SW 1271 (cell line): Measurements from ENCODE around the gene LRRC71.

Source experiments
- DNase-seq, 2 experiments: peaks; one replicate each; lab custom pipeline; 2025; lab: John Stamatoyannopoulos, UW

Gene LRRC71

DNA sequence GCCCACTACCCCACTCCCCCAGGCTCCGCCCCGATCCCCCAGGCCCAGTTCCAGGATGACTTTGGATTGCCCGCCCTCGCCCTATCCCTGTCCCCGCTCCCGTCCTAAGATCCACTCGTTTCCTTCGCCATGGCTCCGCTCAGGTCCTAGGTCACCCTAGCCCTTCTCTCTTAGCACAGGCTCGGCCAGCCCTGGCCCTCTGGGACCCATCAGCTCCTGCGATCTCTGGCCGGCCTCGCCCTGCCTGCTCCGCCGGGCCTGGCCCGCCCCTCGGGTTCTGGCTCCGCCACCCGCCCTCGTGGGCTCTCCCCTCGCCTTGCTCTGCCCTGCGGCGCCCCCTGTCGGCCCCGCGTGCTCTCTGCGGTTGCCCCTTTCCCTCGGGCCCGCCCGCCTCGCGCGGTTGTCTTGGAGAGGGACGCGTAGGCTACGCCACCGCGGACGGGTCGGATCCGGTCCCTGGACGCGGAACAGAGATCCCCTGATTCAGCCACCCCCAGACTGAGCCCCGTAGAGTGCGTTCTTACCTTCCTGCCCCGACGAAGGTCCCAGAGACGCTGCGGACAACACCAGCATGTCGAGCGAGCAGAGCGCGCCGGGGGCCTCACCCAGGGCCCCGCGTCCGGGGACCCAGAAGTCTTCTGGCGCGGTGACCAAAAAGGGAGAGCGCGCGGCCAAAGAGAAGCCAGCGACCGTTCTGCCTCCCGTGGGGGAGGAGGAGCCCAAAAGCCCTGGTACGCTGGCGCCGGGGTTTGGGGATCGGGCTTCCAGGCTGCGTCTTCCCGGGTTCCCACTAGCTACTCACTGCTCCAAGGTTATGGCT, at the start of gene LRRC71:
Gene LRRC71, plus strand, starts transcription at position 400 of the 820 bp plus-strand sequence. Its CDS starts 172 bp downstream, at position 572.
- peak in 1 of 2 experiments; percentile 27 for DNase-seq

DNA sequence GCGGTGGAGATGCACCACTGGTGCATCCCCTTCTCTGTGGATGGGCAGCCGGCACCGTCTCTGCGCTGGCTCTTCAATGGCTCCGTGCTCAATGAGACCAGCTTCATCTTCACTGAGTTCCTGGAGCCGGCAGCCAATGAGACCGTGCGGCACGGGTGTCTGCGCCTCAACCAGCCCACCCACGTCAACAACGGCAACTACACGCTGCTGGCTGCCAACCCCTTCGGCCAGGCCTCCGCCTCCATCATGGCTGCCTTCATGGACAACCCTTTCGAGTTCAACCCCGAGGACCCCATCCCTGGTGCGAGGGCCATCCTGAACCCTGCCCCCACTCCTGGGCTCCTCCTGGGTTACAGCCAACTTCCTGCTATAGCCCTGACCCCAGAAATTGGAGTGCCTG, 46.8 kb upstream of the LRRC71 start:
- DNase-seq = no peak

DNA sequence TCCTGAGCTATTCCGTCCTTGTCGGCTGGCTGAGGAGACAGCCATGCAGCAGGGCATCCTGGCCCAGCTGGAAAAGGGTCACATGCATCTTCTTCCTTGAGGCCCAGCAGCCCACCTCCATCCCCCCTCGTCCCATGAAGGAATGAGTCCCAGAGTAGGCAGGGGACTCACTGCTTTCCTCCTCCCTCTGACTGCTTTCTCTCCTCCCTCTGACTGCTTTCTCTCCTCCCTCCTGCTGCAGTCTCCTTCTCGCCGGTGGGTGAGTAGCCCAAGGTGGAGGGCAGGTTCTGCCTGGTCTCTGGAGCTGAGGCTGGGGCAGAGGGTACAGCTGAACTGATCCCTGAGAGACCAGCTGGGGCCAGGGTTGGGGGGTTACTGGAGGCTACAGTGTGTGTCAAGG, 46.3 kb upstream of the LRRC71 start:
- no peak for DNase-seq

DNA sequence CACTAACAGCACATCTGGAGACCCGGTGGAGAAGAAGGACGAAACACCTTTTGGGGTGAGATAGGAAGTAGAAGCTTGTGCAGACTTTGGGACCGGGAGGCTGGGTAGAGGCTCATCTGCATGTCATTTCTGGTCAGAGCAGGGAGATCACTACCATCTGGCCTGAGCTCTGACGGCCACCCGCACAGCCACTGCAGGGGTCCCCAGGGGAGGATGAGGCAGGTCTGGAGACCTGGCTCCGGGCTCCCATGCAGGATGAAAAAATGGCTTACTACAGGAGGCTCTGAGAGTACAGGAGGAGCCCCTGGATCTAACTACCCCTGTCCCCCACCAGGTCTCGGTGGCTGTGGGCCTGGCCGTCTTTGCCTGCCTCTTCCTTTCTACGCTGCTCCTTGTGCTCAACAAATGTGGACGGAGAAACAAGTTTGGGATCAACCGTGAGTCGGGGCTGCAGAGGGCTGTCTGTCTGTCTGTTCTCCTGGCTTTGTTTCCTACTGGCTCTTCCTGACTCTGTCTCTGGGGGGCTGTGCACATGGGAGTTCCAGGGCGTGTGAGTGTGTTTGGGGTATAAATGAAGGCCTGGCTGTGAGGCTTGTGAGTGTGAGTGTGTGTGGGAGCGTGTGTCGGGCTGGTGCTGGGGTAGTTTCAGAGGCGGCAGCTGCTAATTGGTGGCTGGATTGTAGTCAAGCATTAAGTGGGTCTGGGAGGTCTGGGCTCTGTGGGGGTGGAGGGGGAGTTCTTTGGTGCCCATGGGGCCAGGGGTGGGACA, 45.7 kb upstream of the LRRC71 start:
- DNase-seq = no peak

DNA sequence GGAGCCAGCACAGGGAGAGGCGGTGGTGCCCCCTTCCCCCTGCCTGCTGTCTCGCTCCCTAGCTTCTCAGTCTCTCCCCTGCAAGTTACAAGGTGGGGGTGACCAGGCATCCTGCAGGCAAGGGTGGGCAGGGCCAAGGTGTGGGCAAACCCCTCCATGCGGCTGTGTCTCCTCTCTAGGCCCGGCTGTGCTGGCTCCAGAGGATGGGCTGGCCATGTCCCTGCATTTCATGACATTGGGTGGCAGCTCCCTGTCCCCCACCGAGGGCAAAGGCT, 45.2 kb upstream of the LRRC71 start:
- DNase-seq = no peak

DNA sequence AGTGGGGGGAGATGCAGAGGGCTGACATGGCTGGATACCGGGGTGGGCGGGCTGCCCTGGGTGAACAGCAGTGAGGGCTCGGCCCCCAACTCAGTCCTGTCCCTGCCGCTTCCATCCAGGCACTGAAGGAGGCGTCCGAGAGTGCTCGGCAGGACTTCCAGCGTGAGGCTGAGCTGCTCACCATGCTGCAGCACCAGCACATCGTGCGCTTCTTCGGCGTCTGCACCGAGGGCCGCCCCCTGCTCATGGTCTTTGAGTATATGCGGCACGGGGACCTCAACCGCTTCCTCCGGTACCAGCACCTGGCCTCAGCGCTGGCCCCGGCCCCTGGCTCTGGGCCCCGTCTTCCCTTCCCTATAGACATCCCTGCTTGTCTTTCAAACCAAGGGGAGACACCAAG, 44.2 kb upstream of the LRRC71 start:
- DNase-seq = no peak

DNA sequence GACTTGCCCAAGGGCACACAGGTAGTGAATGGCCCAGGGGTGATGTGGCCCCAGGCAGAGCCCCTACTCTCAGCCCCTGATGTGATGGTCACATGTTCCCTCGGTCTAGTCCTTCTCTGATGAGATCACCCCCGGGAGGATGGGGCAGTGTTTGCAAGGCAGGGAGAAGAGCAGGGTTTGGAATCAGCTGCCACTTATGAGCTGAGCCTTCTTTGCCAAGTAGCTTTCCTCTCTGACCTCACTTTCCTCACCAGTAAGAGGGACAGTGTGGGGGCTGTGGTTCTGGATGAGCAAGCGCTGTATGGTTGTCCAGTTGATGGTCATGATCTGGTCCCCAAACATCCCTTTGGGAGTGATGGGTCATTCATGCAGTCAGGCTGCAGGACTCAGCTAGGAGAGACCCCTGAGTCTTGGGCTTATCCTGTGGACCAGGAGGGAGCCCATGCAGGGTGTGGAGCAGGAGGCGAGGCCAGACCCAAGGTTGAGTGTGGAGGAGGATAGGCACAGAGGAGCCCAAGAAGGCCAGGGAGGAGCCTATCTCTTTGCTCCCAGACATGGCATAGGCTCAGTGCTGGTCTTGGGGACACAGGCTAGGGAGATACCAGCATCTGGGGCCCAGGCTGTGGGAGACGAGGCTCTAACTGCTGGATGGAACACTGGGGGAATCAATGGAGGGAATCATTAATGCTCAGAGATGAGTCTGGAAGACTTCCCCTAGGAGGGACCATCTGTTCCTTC, 42.8 kb upstream of the LRRC71 start:
- DNase-seq = no peak

DNA sequence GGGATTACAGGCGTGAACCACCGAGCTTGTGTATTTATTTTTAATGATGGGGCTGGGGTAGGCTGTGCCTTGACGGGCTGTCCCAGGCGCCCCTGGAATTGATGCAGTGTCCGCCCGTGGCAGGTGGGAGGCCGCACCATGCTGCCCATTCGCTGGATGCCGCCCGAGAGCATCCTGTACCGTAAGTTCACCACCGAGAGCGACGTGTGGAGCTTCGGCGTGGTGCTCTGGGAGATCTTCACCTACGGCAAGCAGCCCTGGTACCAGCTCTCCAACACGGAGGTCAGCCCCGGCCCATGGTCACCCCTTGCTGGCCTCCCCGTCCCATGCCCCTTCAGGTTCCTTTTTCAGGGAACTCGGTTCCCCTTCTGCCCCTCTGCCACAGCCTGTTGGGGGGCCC, 40.6 kb upstream of the LRRC71 start:
- no peak for DNase-seq

DNA sequence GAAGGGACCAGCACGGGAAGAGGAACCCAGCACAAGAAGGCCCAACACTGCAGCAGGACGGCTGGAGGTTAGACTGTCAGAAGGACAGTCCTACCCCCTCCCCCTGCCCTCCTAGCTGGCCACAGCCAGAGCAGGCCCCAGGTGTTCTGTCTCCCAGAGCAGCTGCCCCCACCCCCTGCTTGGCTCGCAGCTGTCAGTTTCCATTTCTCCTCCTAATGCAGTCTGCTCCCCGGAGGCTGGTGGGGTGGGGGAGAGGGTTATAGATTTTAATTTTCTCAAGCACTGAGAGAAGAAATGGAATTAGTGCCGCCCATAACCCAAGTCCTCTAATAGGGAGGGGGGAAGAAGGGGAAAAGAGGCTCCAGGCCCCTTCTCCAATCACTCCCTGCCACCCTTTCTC, 40.0 kb upstream of the LRRC71 start:
- no peak for DNase-seq

DNA sequence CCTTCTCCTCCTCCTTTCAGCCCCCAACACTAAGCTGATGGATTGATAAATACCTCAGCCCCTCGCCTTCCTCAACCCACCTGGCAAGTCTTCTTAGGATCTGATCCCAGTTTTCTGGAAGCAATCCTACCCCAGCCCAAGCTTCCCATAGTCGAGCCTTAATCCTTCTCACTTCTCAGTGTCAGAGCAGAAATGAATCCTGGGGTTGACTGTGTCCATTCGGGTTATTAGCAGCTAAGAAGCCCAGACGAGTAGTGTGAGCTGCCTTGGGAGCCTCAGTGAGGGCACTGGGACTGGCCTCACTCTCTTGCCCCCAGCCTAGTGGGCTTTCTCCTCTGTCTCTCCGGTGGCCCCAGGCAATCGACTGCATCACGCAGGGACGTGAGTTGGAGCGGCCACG, 39.3 kb upstream of the LRRC71 start:
- no peak for DNase-seq

DNA sequence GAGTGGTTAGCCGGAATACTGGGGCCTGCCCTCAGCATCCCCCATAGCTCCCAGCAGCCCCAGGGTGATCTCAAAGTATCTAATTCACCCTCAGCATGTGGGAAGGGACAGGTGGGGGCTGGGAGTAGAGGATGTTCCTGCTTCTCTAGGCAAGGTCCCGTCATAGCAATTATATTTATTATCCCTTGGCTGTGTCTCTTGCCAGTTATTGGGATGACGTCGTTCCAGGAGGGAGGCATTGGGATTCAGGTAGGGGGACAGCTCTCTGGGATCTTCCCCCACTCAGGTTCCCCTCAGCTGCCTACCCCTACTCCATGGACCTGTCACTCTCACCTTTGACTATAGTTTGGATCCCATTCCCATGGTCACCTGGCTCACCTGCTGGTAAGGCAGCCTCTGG, 38.8 kb upstream of the LRRC71 start:
- no peak for DNase-seq

DNA sequence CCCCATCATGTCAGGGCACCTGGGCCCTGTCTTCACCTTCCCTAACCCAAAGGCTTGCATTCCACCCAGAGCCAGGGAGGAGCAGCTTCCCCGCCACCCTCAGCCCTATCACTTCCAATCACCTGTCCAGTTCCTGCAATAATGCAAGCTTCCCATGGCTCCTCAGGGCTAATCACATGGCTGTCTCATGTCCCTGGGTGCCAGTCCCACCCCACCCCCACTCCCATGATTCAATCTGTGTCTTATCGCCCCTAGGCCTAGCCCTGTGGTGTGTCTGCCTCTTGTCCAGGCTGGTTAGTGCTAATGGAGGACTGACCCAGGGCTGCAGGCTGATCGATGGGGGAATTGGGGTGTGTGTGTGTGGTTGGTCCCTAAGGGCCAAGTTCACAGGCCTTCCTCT, 37.9 kb upstream of the LRRC71 start:
- no peak for DNase-seq

DNA sequence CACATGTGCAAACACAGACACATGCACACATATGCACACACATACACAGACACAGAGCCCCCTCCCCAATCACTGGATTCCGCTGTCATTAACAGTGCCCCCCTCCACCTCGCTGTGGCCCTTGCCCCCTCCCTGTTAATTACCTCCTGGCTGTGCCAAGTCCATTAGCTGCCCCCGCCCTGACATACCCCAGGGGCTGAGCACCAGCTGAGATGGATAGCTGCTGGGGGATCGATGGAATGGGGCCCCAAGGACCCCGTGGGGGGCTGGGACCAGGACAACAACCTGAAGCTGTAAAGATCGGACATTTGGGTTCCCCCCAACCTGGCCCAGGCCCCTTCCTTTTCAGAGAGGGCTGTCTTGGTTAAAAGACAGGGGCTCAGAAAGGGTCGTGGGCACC, 36.5 kb upstream of the LRRC71 start:
- no peak for DNase-seq

DNA sequence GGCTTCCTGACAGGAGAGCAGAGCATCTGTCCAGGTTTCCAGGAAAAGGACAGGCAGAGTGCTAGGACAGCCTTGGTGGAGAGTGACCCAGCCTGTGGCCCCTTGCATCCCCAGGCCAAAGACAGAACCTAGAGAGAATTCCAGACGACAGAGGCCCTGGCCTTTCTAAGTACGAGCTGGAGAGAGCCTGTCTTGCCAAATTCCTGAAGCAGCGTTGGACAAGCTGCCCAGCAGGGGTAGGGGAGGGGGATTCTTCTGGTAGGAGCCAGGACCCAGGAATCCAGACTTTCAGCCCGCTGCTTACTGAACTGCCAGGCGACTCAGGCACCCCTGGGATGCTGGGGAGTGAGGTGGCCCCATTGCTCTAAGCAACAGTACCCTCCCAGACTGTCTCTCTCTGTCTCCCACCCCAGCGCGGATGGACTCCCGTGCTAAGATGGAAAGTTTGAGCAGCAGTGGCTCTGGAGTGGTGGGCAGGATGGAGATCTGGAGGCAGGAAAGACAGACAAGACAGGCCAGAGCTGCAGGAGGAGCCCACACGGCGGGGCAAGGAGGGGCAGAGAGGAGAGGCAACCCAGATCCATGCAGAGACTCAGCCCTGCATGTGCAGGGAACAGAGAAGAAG, 35.8 kb upstream of the LRRC71 start:
- no peak for DNase-seq

DNA sequence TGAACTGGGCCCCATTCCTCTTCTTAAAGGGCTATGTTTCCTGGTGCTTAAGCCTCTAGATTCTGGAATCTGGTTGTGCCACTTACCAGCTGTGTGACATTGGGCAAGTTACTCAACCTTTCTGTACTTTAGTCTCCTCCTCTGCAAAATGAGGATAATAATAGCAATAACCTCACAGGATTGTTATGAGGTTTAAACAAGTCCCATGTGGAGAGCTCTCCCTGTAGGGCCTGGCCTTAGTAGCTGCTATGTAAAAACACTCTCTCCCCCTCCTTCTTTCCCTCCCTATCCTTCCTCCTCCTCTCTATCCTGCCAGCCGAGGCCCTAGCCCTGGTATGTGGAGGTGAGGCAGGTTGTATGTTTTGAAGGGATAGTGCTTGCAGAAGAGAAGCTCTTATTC, 35.1 kb upstream of the LRRC71 start:
- no peak for DNase-seq

DNA sequence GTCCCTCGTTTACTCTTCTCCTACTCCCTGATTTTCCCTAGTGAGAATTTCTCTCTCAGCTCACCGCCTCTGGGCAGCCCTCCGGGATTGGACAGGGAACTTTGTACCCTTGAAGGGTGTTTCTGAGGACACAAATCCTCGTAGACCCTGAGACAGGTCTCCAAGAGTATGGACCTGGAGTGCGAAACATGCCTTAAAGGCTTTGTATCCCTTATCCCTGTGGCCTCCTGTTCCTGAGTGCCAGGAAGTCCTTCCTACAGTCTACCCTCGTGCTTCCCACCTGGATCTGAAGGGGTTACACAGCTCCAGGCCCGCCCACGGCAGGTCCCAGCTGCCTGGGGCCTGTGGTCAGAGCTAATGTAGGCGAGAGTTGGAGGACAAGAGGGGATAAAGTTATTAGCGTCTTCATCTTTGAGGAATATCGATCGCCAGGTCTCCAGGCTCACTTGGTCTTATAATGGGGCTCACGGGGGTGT, 34.5 kb upstream of the LRRC71 start:
- no peak for DNase-seq

DNA sequence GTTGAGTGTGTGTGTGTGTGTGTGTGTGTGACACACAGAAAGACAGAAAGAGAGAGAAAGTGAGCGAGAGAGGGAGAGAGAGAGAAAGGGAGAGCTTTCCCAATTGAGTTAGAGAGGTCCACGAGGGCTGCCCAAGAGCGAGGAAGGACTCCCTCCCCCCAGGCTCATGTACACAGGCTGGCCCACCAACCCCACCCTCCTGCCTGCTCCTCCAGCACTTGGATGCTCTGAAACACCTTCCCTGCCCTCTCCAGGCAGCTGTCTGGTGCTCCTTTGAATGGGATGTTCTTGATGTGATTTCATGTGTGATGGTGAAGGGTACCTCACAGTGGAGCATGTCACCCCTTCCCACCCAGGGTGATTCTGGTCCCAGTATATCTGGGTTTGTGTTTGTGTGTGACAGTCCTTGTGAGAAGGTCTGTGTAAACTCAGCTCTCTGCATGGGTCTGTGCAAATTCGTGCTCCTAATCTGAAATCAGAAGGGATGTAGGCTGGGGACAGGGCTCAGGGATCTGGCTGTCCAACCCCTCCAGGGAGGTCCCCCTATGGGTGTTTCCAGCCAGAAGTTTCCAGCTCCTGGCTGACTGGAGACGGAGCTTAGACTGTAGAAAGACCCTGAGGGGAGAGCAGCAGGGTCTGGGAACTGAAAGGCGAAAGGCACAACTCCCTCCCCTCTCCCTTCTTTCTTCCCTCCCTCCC, 33.7 kb upstream of the LRRC71 start:
- DNase-seq = no peak

DNA sequence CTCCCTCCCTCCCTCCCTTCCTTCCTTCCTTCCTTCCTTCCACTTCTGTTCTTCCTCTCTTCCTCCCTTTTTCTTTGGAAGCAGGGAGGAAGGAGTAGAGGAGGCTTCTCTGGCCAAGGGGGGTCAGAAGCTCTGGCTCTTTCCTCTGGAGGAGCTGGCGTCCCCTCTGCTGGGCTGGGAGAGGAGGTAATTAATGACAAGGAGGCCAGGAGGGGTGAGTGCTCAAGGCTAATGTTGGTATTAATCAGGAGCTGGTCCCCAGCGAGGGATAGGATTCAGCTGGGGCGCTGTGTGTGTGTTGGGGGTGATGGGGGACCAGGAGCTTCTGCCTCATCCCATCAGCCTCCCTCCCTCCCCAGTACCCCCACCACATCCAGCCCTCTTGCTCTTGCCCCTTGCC, 33.1 kb upstream of the LRRC71 start:
- DNase-seq = no peak

DNA sequence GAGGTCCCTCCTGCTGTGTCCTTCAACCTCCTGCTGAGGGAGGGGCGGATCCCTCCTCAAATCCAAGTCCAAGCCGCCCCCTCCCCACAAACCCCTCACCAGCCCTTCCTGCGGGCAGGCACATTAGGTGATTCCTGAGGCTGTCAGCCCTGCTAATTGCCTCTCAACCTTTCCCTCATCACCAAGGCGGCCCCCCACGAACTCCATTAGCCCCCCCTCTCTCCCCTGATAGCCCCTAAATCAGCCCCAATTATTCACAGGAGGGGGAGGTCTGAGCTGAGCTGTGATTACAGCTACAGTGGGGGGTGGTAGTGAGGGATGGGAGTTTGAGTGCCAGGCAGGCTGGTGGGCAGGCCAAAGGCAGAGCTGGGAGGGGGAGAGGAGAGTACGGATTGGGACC, 32.7 kb upstream of the LRRC71 start:
- DNase-seq = no peak

DNA sequence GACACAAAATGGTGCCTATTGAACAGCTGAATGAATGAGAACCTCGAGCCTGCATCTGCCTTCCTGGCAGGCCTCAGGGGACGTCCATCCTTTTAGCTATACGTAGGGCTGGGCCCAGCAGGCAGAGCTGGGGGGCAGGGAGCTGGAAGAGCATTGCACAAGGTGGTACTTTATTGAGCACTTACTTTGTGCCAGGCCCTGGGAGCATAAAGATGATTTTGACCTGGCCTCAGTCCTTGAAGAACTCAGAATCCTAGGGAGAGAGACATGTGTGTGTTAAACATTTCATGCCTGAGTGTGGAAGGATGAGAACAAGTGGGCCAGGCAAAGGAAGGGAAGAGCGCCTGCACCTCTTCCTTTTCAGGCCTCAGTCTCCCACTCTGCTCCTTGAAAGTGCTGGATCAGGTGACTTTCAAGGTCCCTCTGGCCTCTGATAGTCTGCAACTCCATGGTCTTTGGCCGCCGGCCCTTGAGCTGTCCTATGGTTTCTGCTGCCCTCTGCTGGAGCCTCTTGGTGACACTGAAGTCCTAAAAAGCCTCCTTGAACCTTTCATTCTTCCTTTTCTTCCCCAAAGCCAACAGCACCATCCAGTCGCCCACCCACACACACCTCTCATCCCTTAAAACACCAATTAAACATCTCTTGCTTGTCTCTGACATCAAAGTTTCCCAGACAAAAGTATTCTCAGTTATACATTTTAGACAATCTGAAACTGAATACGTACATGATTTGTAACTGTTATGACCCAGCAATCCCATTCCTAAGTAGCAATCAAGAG, 30.4 kb upstream of the LRRC71 start:
- DNase-seq = peak; percentile 43 to 44
